HG03575 (cell line): ENCODE data around the gene CDH3.

Experiments
- ATAC-seq: cut with Tn5 transposase; IDR thresholded peaks from one replicate; pipeline ENCODE4 v1.9.1; 2021; ENCODE audit not compliant: unreplicated experiment, insufficient number of reproducible peaks, low FRiP score; ENCODE audit errors: extremely low read depth

CDH3 gene

DNA sequence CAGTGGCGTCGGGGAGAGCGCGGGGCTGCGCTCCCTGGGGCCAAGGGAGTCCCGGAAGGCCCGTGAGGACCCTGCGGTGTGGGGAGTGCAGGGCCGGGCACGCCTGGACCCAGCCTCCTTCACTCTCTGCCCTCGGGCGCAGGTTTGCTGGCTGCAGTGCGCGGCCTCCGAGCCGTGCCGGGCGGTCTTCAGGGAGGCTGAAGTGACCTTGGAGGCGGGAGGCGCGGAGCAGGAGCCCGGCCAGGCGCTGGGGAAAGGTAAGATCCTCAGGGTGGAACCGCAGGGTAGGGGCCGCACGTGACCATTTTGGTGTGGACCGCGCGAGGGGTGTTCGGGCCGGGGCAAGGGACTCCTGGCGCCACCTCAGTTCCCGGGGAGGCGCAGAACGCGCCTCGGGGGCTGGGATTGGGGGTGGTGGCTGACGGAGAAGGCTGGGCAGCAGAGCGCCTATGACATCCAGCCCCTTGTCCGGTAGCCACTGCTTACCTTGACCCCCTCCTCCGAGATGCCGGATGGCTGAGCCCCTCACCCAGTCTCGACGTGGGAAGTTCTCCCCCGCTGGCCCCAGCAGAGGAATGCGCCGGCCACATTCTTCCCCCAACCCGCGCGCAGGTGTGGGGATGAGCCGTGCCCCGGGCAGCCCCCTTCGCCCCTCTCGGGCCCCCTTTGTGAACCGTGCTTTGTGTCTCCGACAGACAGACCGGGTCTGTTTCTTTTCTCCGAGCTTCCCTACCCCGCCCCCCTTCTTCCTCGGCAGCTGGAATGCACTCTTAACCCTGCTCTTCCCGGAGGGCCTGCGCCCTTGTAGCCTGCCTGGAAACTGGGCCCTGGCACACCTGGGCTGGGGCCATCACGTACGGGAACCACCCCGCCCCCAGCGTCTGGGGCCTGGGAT, 631 bp downstream of the CDH3 start:
- ATAC-seq = no peak

DNA sequence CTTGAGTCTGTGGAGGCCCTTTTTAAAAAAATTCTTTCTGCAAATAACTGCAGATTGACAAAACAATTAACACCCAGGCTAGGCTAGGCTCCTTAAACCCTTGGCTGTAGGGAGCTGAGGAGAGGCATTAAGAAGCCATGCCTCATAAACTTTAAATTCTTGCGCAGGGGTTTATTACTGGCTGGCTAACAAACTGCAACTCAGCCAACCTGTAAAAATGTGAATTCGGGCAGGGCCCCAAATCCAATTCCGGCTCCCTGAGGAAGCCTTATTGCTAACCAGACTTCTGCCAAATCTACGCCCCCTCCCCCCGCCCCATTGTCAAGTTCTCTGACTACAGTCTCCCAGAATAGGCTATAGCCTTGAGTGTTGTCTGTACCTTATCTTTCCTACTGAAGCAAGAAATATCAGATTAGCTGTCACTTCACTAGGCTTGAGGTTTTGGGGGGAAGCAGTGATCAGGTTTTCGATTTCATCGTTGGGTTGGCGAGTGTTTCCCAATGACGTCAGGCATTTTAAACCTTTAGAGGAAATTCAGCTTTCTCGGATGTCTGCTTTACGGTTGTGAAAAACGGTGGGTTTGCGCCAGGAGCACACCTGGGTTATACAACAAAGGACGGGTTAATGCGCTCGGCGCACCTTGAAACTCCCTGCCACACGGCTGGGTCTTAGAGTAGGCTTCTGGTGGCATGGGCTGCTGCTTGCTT, 2.0 kb downstream of the CDH3 start:
- ATAC-seq = no peak

DNA sequence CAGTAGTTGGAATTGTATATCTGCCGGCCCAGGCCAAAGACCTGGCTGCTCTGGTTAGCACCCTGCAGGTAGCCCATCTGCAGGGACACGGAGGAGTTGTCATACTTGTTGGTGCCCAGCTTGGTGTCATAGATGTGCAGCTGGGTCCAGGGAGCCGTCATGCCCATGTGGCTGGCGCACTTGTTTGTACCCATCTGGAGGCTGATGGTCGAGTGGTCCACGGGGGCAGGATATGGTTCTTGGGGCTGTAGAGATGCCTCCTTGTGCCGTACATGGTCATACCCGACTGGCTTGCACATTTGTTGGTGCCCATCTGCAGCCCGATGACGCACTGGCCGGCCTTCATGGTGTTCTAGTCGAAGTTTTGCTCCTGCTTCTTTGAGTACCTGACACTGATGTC, 6.0 kb downstream of the CDH3 start:
- ATAC-seq = no peak

DNA sequence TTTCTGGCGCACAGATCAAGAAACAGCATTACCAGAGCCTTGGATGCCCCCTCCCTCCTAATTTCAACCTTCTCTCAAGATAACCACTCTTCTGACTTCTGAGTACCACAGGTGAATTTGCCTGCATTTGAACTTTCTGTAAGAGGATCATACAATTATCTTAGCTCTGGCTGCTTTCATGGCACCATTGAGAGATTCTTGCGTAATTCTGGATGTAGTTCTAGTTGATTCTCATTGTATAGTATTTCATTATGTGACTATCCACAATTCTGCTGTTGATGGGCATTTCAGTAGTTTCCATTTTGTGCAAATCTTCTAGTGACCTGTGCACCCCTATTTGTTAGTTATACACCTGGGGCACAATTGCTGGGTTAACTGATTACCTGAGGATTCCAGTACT, 7.5 kb downstream of the CDH3 start:
- ATAC-seq = no peak

DNA sequence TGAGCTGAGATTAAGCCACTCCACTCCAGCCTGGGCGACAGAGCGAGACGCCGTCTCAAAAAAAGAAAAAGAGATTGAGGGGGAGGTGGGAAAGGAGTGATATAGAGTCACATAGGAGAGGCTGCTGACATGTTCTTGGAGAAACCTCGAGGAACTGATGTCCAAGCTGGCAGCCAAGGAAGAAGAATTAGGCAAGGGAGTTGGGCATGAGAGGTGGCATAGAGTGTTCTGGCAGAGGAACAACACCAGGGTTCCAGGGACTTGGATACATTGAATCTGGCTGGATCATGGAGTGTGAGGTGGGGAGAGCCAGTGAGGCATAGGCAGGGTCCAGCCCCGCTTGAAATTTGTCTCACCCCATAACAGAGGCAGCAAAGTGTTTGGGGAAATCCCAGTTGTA, 10.7 kb downstream of the CDH3 start:
- no peak for ATAC-seq

DNA sequence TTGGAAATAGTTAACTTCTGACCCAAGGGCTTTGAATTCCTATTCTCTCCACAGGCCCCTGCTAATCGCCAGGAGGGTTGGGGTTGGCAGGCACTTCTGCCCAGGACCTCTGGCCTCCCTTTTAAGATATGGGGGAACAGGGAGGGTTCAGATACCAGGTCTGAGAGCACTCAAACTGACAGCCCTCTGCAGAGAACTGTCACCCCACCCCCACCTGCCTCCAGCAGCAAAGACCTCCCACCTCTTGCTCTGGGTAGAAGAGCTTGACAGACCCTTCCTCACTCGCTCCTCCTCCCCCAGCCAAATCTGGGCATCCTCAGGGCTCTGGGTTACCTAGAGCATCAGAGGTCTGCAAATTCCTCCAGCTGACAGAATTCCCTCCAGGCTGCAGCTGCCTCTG, 11.6 kb downstream of the CDH3 start:
- ATAC-seq = no peak

DNA sequence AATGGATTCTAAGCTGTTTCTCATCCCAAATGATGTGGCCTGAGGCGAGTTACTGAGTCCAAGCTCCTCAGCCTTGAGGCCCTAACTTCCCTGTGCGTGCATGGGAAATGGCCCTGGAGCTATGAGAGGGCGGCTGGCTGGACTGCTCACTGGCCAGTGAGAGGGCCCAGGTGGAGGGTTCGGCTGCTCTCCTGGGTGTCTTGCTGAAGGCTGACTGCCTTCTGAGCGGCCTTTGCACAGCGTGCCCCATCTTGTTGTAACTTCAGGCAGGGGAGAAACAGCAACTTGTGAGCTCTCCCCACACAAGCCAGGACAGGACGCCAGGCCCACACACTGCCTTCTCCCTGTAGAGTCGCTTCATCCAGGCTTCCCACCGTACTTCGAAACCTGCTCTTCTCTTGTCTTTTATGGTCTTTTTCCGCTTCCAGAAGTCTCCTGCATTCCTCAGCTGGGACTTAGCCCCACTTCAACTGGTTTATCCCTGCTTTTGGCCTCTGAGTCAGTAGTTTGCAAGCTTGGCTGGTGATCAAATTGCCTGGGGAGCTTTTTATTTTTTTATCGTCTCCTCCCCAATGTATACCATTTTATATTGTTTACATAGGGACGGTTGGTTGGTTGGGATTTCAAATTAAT, 13.3 kb downstream of the CDH3 start:
- no peak for ATAC-seq

DNA sequence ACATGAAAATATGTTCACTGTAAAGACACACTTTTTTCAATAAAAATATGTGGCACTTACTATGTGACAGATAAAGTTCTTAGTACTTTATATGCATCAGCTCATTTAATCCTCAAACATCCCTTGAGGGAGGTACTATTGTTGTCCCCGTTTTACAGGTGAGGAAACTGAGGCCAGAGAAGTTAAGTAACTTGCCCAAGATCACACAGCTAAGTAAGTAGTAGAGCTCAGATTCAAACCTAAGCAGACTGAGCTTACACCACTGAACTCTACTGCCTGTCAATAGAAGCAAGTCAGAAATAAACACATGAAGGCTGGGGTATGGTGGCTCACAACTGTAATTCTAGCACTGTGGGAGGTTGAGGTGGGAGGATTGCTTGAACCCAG, 13.9 kb downstream of the CDH3 start:
- no peak for ATAC-seq

DNA sequence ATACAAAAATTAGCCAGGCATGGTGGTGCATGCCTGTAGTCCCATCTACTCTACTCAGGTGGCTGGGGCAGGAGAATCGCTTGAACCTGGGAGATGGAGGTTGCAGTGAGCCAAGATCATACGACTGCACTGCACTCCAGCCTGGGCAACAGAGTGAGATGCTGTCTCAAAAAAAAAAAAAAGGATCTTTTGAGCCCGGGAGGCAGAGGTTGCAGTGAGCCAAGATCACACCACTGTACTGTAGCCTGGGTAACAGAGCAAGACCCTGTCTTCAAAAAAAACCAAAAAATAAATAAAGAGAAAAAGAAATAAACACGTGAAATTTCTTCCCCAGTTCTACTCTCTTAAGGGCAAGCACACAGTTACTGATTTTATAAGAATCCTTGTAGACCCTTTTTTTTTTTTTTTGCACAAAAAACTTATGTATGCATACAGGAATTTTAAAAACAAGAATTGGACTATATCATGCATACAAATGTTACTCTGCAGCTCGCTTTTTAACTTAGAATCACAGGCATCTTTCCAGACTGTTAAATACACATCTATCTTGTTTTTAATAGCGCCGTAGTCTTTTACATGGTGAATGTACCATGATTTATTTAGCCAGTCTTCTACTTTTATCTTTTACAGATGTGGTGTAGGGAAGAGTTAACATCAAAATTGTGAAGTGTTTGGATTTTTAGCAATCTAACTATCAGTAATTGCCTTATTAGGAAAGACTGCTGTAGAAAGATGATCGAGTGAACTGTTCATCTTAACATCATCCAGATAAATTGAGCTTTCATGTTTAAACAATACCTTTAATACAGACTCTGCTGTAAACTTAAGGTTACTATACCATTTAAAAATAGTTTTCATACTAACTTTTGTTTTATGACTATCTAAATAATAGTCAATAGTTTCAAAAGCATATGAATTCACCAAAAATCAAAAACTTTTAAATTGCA, 14.6 kb downstream of the CDH3 start:
- no peak for ATAC-seq

DNA sequence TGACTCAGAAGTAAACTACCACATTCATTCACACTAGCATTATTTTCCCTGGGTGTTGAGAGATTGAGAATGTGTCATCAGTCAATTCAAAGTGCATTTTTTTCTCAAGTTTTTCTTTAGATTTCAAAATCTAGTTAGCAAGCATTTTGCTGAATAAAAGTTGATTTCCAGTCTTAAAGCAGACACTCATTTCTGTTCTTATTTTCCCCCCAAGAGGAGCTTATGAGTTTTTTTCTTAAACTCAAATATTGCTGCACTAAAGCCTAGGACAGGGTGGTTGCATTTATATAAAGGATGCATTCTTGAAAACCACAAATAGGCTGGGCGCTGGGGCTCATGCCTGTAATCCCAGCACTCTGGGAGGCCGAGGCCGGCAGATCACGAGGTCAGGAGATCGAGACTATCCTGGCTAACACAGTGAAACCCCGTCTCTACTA, 15.3 kb downstream of the CDH3 start:
- ATAC-seq = no peak

DNA sequence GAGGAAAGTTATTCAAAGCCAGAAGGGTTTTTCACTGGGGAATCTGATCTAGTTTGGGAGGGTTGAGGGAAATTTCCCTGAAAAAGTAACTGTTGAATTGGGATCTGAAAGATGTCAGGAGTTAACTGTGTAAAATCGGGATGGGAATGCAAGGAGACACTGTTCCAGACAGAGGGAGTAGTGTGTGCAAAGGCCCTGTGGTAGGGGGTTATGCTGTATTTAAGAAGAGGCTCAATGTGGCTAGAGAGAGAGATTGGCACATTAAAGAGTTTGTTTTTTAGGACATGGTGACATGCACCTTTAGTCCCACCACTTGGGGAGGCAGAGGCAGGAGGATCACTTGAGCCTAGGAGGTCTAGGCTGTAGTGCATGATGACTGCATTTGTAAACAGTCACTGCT, 16.9 kb downstream of the CDH3 start:
- no peak for ATAC-seq

DNA sequence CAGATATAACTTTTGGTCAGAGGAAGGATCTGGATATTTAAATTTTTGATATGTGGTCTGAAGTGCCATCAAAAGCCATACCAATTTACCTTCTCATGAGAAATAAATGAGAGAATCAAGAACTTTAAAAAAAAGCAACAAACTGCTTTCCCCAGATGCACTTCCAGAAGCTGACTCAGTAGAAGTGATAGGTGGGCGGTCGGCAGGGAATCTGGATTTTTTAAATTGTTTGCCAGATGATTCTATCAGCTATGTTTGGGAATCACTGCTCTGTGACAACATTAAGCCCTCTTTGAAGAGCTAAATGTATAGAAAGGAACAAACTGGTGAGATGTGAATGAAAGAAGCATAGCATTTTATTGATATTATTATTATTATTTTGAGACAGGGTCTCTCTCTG, 19.2 kb downstream of the CDH3 start:
- no peak for ATAC-seq

DNA sequence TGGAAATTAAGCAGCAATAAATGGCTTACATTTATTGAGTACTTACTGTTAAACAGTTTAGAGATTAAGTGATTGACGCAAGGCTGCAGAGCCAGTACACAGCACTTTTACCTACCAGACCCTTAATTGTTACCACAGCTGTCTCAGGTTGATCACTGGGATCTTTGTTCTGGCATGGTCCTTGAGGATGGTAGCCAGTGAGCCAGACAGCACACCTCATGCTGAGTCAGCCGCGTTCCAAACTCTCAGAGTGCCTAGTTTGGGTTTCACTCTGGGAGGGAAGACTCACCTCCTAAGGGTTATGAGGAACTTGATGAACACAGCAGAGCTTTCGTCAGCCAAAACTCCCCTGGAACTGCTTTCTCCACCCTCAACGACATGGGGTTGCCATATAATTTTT, 20.4 kb downstream of the CDH3 start:
- ATAC-seq = no peak

DNA sequence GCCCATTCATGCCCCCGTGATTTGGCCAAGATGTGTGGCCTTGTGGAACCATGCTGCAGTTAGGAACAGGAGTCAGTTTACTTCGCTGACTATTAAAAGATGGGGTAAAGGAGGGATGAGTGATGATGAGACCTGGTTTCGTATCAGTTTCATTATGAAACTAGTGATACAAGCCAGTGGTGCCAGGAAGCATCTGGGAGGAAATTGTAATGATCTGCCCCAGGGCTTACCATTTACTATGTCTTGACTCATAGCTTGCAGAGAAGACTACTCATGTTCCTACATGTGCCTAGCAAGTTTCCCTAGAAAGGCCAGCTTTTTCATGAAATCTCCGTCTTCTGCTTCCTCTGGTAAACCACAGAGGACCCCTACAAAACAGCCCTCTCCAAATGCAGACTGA, 23.2 kb downstream of the CDH3 start:
- no peak for ATAC-seq

DNA sequence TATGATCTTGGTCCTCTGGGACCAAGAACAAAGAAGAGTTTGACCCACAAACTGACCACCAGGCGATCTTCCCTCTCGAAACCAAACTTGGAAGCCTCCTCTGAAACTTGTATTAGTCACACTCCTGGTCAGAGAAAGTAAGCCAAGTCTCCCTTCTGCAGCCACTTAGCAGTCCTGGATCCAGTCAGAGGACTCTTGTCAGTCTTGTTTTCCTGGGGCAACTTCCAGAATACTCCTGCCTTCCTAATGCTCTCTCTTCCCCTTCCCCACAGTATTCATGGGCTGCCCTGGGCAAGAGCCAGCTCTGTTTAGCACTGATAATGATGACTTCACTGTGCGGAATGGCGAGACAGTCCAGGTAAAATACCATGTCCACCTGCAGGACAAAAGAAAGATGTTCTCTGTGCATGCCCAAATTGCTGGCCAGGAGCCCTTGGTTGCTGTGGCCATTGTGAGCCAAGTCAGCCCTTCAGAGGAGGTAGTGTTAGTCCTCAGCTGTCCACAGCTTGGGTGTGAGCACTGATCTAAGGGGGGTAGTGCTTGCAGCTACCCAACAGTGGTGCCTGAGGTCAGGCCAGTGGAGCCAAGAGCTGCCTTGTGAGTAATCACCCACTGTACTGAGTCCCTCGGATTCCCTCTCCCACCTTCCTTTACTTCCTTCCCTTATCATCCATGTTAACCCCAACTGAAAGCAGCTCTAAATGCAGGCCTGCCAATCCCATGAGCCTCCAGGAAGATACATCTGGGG, 31.2 kb downstream of the CDH3 start:
- ATAC-seq = no peak

DNA sequence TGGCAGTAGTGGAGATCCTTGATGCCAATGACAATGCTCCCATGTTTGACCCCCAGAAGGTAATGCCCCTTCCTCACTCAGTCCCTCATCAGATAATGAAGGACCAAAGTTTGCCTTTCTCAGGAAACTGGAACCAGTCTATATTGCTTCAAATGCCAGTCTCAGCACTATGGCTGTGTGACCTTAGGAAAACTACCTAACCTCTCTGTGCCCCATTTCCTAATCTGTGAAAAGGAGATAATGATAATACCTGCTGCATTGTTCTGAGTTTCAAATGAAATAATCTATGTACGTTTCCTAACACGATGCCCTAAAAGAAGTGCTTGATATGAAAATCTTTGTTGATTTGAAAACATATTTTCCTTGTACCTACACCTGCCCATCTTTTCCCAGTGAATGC, 35.9 kb downstream of the CDH3 start:
- no peak for ATAC-seq

DNA sequence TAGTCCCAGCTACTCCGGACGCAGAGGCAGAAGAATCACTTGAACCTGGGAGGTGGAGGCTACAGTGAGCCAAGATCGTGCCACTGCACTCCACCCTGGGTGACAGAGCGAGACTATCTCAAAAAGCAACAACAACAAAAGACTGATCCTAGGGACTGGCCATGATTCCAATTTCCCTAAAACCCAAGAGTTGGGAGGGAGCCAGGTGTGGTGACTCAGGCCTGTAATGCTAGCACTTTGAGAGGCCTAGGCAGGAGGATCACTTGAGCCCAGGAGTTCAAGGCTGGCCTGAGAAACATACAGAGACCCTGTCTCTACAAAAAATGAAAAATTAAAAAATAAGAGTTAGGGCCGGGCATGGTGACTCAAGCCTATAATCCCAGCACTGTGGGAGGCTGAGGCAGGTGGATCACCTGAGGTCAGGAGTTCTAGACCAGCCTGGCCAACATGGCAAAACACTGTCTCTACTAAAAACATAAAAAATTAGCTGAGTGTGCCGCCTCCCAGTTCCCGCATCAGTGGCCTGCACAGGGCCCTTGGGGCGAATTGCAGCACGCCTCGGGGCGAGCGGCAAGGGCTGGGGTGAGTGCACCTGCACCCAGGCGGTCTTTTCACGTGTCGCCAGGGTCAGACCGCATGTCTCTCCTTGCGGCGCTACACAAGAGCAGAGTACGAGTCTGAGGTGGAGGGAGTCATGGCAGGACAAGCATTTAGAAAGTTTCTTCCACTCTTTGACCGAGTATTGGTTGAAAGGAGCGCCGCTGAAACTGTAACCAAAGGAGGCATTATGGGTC, 40.8 kb downstream of the CDH3 start:
- ATAC-seq = no peak

DNA sequence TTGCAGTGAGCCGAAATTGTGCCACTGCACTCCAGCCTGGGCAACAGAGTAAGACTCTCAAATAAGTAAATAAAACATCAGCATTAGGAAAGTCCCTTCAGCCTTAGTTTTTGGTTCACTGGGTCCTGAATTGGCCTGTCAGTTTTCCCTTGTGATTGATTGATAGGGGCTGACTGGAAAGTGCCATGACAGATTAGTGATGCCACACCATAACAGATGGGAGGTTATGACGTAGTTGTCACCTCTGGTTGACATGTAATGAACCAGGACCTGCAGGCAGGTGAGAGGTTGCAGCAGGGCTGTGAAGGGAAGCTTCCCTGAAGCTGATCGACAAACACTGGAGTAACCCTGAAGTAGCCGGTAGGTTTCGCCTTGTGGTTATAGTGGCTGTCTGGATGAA, 41.8 kb downstream of the CDH3 start:
- no peak for ATAC-seq
